GM04503 (cell line): Measurements from ENCODE around the gene FFAR3.
"Not testable (repeated sequence)": the region's sequence is repeated elsewhere in the genome, so short reads cannot be mapped to it uniquely, and the experiment has no call there.

Experiments
- DNase-seq: peaks from one replicate; pipeline ENCODE4 v3.0.0-alpha.2; 2012; ENCODE audit warnings: low read depth

Gene FFAR3

DNA sequence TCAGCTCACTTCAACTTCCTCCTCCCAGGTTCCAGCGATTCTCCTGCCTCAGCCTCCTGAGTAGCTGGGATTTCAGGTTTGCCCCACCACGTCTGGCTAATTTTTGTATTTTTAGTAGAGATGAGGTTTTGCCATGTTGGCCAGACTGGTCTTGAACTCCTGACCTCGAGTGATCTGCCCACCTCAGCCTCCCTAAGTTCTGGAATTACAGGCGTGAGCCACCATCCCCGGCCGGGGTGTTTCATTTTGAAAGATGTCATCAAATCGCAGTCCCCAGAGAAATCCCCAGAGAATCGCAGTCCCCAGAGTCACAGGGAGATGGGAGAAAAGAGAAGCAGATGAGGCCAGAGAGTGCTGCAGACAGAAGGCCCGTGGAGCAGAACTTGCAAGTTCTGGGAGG is 43.2 kb downstream of the FFAR3 start:
- DNase-seq = not testable (repeated sequence)

- no peak for DNase-seq
Observed at GRCh38 chr19:35403116-35403760, 45.0 kb downstream of the FFAR3 start.

DNA sequence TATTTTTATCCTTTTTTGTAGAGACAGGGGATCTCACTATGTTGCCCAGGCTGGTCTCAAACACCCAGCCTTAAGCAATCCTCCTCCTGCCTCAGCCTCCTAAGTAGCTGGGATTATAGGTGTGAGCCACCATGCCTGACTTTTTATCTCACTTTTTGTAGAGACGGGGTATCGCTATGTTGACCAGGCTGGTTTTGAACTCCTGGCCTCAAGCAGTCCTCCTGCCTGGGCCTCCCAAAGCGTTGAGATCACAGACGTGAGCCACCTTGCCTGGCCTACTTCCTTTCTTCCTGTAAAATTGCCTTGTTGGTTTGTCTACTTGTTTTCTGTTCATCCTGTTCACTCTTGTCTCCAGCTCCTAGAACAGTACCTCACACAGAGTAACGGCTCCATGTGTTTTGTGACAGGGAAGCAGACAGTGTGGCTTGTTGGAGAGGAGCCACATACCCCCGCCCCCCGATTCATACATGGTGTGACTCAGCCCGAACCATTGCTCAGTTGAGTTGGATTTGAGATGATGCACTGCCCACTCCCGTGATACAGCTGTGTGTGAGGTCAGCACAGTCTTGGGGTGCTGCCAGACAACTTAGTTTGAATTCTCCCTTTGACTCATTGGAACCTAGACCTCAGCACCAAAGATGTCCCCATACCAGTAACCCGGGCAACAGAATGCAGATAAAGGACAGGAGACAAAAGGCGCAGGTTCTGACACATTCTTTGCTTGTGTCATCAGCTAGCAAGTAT is 46.8 kb downstream of the FFAR3 start:
- DNase-seq = peak; percentile 96

- DNase-seq = no peak
Observed at GRCh38 chr19:35407619-35408018, 49.4 kb downstream of the FFAR3 start.

- no peak for DNase-seq
Observed at GRCh38 chr19:35408284-35409171, 50.3 kb downstream of the FFAR3 start.

GRCh38 chr19:35409191-35409590 is 50.9 kb downstream of the FFAR3 start:
- DNase-seq = no peak
